ENCODE measurements around the gene MRTFA.

- TF ChIP-seq POLR2A (IDR thresholded peaks at IDR 0.05; ENCODE audit: low read length) (no peak), GATA1 (IDR thresholded peaks at IDR 0.05; ENCODE audit: low read depth, low read length) (no peak)
Measured at GRCh38 chr22:40547729-40548143, 88.8 kb downstream of the MRTFA start.

Measured in erythroblast (primary cell).